Activated CD8-positive, alpha-beta memory T cell treated with anti-CD3 and anti-CD28 coated beads for 36 hours (primary cell): ENCODE measurements around the gene SRPX2. TPM values are rescaled to one million over a fixed set of nuclear protein-coding genes. Genes with fewer than 3 reads are reported as not detected.

Experiments
- CTCF ChIA-PET: fragments of 350-600 bp; sonication (Branson Sonifier 250); formaldehyde crosslinking; loops from one replicate; lab custom pipeline; 2021; ENCODE audit warnings: antibody characterized with exemption; lab: Charles Lee
- POLR2A ChIA-PET: fragments of 350-600 bp; sonication (Branson Sonifier 250); formaldehyde crosslinking; loops from one replicate; lab custom pipeline; 2021; ENCODE audit warnings: antibody characterized with exemption; lab: Charles Lee
- total RNA-seq, 2 experiments: library from RNA; stranded (reverse); gene quantifications; one replicate each; pipeline ENCODE4 v1.2.3, GENCODE V29; 2021

SRPX2 gene
- total RNA-seq, 2 experiments from 2014 or later, result not detected

- ChIA-PET CTCF (no interaction called here), POLR2A (no interaction called here)
Measured at GRCh38 chrX:100648458-100649417, 4.7 kb downstream of the SRPX2 start.

DNA sequence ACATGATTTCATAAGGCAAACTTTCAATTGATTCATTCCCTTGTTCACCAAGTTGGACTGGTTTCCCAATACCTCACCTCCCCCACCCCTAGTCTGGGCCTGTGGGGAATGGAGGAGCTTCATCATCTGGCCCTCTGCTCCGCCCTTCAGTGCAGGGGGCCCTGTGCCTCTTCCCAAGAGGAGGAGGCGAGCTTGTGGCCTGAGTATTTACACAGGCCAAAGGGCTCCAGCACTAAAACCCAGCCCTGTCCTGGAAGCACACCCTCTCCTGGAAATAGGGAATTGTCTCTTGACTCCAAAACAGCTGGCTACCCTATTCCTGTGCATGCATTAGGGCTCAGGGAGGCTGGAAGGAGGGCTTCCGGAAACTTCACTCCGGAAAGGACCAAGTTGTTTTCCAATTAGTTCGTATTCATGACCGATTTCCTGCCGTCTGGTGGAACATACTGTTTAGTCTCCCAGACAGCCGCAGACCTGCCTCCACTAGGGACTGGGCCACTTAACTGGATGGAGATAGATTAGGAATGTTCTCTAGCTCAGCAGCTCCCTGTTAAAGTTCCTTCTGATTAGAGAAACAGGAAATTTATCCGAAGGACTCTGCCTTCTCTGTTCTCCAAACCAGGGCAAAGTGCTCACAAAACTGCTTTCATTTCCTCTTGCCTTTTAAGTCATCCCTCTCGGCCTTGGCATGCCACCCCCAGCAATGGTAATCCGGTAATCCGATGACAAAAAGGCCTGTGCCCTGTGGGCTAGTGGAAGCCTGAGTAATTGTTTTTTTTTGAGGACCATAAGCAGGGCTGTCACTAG, 5.8 kb downstream of the SRPX2 start:
- ChIA-PET CTCF (no interaction called here), POLR2A (no interaction called here)

DNA sequence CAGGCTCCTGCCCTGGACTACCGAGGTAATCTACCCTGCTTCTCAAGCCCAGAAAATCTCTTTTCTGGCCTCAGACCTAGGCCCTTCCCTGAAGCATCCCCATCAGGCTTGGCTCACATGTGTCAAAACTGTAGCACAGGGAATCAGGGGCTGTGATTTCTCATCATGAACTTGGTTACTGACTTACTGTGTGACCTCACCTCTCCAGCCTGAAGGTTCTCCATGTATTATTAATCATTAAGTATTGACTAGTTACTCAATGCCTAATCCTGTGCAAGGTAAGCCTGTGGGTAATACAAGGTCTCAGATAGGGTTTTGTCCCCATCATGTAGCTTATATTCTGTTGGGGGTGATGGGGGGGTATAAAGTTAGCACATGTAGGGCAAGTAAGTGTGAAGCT, 6.8 kb downstream of the SRPX2 start:
- ChIA-PET CTCF (no interaction called here), POLR2A (no interaction called here)

GRCh38 chrX:100652266-100652665, 8.3 kb downstream of the SRPX2 start:
- ChIA-PET POLR2A (no interaction called here), CTCF (no interaction called here)

GRCh38 chrX:100654261-100654660, 10.3 kb downstream of the SRPX2 start:
- ChIA-PET POLR2A (no interaction called here), CTCF (interaction anchor here (1.5 kb wide), 1 partner anchor 114 kb away, joined by 3 read pairs; no protein-coding TSS in a partner anchor)

- POLR2A ChIA-PET, result no interaction called here
- CTCF ChIA-PET, result no interaction called here
Measured at GRCh38 chrX:100658941-100659381, 15.0 kb downstream of the SRPX2 start.

DNA sequence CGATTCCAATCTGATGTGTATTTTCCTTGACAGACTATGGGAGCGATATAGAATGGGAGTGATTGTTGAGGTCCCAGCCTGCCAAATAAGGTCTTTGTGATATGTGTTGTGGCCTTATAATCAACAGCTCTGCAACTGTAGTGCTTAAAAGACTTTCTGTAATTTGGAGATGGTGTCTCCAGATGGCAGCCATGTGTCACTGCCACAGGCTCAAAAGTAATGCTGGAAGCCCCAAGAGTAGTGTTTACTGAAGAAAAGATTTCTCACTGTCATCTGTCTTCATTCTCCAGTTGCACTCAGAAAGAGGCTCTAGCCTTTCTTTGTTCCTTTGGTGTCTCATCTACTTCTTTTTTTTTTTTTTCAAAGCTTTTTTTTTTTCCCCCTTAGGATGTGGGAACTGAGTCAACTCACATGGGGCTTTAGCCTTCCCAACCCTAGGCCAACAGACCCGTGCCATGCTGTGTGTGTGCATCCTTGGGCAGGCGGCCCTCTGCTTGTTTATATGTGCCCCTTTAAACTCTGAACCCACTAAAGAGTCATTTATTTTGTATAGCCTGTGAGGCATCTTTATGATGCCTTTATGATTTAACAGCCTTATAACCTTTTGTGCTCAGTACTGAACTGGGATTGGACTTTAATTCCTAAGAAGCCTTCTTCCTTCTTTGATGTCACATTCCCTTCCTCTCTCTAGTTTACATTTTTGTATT, 15.6 kb downstream of the SRPX2 start:
- ChIA-PET CTCF (no interaction called here), POLR2A (no interaction called here)

DNA sequence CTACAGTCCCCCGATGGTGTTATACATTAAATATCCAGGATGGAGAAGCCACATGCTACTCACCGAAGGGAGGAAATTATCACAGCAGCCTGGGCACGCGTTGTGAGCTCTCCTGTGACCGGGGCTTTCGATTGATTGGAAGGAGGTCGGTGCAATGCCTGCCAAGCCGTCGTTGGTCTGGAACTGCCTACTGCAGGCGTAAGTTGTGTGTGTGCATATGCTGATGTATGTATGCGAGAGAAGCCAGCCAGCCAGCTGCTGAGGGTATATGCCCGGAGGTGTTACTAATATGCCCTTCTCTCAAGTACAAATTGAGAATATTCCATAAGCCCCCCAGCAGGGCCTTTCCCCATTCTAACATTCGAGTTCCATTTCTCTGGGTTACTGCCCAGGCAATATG, 18.2 kb downstream of the SRPX2 start:
- ChIA-PET CTCF (no interaction called here), POLR2A (no interaction called here)

DNA sequence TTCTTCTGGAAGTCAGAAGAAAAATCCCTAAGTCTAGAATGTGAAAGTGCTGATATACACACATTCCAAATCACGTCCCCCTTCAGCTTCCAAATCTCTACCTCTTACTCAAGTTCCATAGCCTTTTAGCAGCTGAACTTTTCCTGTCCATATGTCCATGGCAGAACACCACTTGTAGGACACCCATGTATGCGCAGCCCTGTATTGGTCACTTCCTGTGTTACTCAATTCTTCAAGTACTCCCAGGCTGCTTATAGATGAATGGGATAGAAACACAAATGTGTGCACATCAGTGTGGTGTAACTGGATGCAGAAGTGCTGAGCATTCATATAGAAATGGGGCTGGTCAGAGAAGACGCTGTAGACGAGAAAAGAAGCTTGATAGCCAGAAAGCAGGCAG, 18.8 kb downstream of the SRPX2 start:
- ChIA-PET POLR2A (no interaction called here), CTCF (no interaction called here)

DNA sequence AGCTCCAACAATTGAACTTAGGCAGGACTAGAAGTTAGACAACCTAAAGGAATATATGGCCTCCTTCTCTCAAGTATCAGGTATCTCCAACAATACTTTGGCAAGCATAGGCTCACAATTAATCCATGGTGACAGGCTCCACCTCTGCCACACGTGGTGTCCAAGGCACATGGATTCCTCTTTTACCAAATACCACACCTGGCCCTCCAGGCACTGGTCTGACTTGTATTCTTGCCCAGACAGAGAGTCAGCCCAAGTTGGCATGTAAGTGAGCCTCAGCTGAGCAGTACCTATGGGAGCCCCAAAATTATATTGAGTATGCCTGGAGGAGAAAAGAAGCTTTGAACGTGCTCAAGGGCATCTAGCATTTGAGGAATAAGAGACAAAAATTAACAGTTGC, 19.6 kb downstream of the SRPX2 start:
- ChIA-PET POLR2A (no interaction called here), CTCF (no interaction called here)

- ChIA-PET POLR2A (no interaction called here), CTCF (interaction anchor here (1.3 kb wide), 1 partner anchor 96 kb away, joined by 3 read pairs; no protein-coding TSS in a partner anchor)
Measured at GRCh38 chrX:100672966-100673365, 29.0 kb downstream of the SRPX2 start.

DNA sequence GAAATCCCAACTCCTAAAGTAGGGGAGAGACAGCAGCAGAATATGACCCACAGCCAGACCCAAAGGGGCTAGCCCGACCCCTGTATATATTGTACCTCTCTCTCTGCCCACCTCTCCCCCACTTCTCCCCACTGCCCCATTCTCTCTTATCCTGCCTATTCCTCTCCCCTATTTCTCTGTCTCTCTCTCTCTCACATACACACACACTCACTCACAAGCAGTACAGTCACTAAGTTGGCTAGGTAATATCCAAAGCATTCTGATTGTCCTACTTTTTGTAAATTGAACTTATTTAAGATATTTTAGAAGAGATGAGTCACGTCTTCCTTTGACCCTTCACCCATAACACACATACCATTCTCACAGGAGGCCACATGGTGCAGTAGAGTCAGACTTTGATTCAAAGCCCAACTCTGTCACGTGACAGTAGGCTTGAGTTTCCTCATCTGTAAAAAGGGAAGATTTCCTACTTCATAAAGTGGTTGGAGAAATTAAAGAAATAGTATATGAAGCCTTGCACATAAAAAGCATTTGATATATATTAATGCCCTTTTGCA, 29.5 kb downstream of the SRPX2 start:
- ChIA-PET POLR2A (no interaction called here), CTCF (interaction anchor here (1.2 to 1.3 kb wide), 2 partner anchors 95 kb away, joined by 3 to 4 read pairs; no protein-coding TSS in a partner anchor)

DNA sequence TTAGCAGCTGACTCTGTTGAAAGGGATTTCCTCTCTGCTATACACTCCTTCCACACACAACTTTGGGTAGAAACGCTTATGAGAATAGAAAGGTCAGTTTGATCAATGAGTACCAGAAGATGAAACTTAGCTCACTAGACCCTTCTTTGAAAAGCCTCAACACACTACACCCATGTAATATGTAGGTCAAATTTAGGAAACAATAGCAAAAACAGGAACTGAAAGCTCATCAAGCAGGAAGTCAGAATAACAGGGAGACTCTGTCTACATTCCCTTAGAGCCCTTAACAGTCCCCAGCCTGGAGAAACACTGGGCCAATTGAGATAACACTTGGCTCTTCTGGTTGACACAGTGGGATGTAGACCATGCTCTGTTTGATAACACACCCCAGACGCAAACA, 30.7 kb downstream of the SRPX2 start:
- ChIA-PET POLR2A (no interaction called here), CTCF (interaction anchor here (1.2 to 1.3 kb wide), 2 partner anchors 11 to 94 kb away, joined by 4 read pairs; no protein-coding TSS in a partner anchor)

DNA sequence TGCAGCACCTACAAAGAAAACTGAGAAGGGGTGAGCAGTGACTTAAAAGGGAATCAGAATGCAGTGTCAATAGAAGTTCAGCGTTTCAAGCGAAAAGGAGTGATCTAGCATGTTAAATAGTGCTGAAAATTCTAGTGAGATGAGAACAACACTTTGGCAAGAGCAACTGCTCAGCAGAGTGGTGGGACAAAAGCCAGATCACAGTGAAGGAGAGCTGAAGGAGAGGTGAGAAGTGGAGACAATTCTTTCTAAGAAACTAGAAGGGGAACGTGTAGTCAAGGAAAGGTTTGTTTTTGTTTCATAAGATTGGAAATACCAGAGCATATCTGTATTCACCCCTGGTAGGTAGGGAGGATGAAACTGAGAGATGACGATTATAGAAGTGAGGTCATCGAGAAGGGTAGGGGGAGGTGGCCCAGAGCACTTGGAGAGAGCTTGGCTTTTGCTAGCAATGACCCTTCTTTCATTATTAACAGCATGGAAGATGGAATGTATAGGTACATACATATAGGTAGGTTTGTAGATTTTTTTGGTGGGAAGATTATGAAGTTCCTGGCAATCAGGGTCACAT, 33.7 kb downstream of the SRPX2 start:
- ChIA-PET POLR2A (no interaction called here), CTCF (no interaction called here)

DNA sequence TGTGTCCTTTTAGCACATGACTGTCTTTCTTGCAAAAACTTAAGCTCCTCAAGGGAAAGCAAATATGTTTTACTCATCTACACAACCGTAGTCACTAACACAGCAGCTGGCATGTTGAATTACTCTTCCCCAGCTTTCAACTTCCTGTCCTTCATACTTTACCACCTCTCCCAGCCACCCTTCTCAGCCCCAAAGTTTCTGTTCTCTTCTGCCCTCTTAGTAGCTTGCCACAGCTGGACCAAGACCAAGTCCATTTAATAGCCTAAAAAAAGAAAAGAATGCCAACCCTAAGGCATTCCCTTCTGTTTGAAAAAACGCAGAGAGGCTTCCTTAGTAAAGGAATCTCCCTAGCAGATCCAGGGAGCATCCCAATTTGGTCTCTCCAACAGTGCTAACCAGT, 36.8 kb downstream of the SRPX2 start:
- CTCF ChIA-PET, result interaction anchor here (1.2 kb wide), 1 partner anchor 88 kb away, joined by 4 read pairs; no protein-coding TSS in a partner anchor
- POLR2A ChIA-PET, result no interaction called here

DNA sequence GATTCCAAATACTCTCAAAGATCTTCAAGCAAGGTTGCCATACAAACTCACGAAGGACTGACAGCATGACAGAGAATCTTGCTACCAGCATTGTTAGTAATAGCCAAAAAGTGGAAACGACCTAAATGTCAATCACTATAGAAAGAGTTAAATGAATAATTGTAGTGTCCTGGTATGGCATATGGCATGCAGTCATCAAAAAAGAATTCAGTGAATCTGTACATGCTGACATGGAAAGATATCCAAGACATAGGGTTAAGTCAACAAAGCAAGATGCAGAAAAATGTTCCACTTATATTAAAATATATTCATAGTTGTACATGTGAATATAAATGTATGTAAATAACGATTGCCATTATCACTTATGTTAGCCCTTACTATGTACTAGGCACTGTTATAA, 37.6 kb downstream of the SRPX2 start:
- ChIA-PET POLR2A (no interaction called here), CTCF (interaction anchor here (1.2 kb wide), 1 partner anchor 87 kb away, joined by 4 read pairs; no protein-coding TSS in a partner anchor)

DNA sequence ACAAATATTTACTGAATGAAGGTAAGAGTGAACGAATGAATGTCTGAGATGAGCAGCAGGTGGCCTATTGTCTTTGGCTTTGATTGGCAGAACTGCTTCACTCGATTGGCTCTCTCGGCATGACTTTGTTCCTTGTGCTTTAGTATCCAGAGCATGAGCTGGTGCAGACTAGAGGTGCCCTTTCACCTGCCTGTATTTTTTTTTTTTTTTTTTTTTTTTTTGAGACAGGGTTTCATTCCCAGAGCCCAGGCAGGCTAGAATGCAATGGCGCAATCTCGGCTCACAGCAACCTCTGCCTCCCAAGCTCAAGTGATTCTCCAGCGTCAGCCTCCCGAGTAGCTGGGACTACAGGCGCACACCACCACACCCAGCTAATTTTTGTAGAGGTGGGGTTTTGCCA, 38.9 kb downstream of the SRPX2 start:
- ChIA-PET POLR2A (no interaction called here), CTCF (no interaction called here)

- CTCF ChIA-PET, result interaction anchor here (1.0 to 4.4 kb wide), 2 partner anchors 11 to 83 kb away, joined by 4 to 28 read pairs; no protein-coding TSS in a partner anchor
- POLR2A ChIA-PET, result no interaction called here
Measured at GRCh38 chrX:100685284-100685996, 41.4 kb downstream of the SRPX2 start.
